NT2/D1 (cell line): ENCODE results near the gene TMEM52.

ENCODE experiments used
- SUZ12 ChIP-seq: IDR thresholded peaks from 2 replicates; pipeline ENCODE4 v1.6.1; 2011; ENCODE audit not compliant: insufficient read length, insufficient read depth; ENCODE audit errors: extremely low read depth
- YY1 ChIP-seq: IDR thresholded peaks from 2 replicates; pipeline ENCODE4 v1.6.1; 2011; ENCODE audit not compliant: insufficient read length, insufficient read depth
- ZNF274 ChIP-seq: IDR thresholded peaks from 2 replicates; pipeline ENCODE4 v1.6.1; 2011; ENCODE audit warnings: mild to moderate bottlenecking, low read depth, low read length

- no peak for TF ChIP-seq YY1
- TF ChIP-seq SUZ12 = no peak
- TF ChIP-seq ZNF274 = no peak
These were observed 19.1 kb downstream of the TMEM52 start for GRCh38 chr1:1899967-1900327.
